ENCODE measurements around the gene ZNF774.

Gene ZNF774

DNA sequence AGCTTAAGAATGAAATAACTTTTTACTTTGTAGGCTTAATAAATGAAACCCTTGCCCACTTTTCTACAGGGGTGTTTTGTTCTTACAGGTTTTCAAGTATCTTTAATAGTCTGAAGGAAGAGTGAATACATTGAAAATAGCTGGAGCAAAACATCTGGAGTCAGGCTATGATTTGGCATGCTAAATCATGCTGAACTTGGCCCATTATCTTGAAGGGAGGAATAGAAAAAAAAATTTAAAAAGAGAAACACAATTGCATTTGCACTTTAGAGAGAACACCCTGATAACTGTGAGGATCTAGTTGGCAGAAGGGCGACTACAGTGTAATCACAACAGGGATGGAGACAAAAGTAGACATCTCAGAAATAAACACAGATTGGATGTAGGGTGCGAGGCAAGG lies 34.1 kb downstream of the ZNF774 start:
- no peak overlapping the region for H3K4me3 ChIP-seq (replicated peaks; ENCODE audit: low read depth, low read length)
- TF ChIP-seq, protein P1, sequence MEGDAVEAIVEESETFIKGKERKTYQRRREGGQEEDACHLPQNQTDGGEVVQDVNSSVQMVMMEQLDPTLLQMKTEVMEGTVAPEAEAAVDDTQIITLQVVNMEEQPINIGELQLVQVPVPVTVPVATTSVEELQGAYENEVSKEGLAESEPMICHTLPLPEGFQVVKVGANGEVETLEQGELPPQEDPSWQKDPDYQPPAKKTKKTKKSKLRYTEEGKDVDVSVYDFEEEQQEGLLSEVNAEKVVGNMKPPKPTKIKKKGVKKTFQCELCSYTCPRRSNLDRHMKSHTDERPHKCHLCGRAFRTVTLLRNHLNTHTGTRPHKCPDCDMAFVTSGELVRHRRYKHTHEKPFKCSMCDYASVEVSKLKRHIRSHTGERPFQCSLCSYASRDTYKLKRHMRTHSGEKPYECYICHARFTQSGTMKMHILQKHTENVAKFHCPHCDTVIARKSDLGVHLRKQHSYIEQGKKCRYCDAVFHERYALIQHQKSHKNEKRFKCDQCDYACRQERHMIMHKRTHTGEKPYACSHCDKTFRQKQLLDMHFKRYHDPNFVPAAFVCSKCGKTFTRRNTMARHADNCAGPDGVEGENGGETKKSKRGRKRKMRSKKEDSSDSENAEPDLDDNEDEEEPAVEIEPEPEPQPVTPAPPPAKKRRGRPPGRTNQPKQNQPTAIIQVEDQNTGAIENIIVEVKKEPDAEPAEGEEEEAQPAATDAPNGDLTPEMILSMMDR (IDR thresholded peaks at IDR 0.05; ENCODE audit: insufficient read depth, low read length, poor library complexity, severe bottlenecking): no peak
- no peaks in the 10 kb centered on the region for H3K27me3 ChIP-seq (replicated peaks; ENCODE audit: control insufficient read depth, insufficient read depth, low read length)
- H3K36me3 ChIP-seq (ENCODE audit: control insufficient read depth, insufficient read depth, low read length): no peaks in the 10 kb centered on the region
- DNase-seq (ENCODE audit: extremely low read depth, insufficient read length): no peak

DNA sequence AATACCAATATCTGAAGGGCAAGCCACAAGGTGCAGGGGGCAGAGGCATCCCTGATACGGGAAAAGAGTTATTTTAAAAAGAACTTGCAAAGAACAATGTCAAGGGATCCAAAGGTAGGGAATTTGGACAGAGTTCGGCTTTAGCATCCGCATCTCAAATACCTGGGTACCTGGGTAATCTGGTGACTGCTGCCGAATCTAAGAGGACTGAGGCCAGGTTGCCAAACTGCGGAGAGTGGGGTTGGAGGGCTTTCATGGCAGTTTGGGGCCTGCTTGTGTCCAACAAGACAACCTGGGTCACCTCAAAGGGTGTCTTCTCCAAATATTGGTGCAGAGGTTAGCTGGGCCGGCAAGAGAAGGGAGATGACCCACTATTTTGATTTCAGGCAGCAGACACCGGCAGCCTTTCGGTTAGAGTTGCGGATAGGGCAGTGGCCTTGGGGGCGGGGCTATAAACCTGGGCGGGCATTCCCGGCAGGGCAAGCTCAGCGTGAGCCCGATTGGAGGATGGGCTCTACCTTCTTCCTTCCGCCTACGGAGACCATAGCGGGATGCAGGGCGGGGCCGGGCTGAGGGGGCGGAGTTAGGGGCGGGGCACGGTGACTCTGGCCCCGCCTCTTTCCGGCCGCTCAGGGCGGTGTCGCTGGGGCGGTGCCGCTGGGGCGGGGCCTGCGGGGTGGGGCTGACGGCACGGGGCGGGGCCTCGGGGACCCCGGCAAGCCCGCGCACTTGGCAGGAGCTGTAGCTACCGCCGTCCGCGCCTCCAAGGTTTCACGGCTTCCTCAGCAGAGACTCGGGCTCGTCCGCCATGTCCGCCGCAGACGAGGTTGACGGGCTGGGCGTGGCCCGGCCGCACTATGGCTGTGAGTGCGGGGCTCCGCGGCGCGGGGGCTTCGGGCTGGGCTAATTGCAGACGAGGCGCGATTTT lies 35.7 kb downstream of the ZNF774 start, which contains the start of gene IQGAP1:
TSS of gene IQGAP1 (plus strand) at position 709 of the 928 bp plus-strand sequence. CDS start at position 809, 100 bp downstream.
- peaks cover 3% of the 10 kb centered on the region for H3K36me3 ChIP-seq (ENCODE audit: control insufficient read depth, insufficient read depth, low read length)
- DNase-seq (ENCODE audit: extremely low read depth, insufficient read length): peak; percentile 93
- TF ChIP-seq, protein P1 (IDR thresholded peaks at IDR 0.05; ENCODE audit: insufficient read depth, low read length, poor library complexity, severe bottlenecking): no peak
- H3K4me3 ChIP-seq (replicated peaks; ENCODE audit: low read depth, low read length): peak within 1 kb of the TSS; percentile 96
- H3K27me3 ChIP-seq (replicated peaks; ENCODE audit: control insufficient read depth, insufficient read depth, low read length): no peaks in the 10 kb centered on the region

DNA sequence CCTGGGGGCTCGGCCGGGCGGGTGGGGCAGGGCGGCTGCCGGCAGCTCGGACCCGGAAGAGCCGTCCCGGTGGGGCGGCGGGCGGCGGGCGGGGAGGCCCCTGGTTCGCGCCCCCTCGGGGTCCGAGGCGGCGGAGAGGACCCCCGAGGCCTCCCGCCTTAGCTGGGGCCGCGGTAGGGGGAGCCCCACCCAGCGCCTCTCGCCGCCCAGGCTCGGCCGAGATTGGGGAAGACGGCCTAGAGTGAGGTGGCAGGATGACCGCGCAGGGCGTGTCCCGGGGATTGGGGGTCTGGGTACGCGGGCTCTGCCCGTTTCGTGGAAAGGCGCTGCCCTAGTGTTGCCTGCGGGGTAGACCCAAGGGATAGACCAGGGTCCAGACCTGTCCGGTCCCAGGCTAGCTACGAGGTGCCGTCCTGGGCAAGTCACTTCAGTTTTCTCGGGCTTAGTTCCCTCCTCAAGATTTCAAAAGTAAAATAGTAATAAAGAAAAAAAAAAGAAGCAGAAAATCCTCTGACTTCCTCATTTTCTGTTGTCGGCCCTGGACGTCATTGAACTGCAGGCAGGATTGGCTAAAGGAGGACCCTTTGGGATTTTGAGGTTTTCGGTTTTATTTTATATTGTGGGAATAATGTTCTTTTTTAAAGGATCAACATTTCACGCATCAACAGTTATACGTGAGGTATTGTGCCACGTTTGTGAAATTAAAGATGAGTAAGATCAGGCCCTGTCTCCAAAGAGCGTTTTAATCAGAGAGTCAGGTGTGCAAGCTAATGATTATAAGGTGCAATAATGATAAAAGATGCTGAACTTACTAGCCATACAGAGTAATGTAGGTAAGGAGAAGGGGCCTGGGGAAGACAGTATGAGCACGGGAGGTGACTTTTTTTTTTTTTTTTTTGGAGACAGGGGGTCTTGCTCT lies 36.6 kb downstream of the ZNF774 start:
- Histone ChIP-seq H3K27me3 (replicated peaks; ENCODE audit: control insufficient read depth, insufficient read depth, low read length) (no peaks in the 10 kb centered on the region), H3K4me3 (replicated peaks; ENCODE audit: low read depth, low read length) (peak overlapping the region; percentile 96), H3K36me3 (ENCODE audit: control insufficient read depth, insufficient read depth, low read length) (peaks cover 3% of the 10 kb centered on the region)
- DNase-seq (ENCODE audit: extremely low read depth, insufficient read length): peak; percentile 76
- TF ChIP-seq, protein P1 (IDR thresholded peaks at IDR 0.05; ENCODE audit: insufficient read depth, low read length, poor library complexity, severe bottlenecking): peak; percentile 11

DNA sequence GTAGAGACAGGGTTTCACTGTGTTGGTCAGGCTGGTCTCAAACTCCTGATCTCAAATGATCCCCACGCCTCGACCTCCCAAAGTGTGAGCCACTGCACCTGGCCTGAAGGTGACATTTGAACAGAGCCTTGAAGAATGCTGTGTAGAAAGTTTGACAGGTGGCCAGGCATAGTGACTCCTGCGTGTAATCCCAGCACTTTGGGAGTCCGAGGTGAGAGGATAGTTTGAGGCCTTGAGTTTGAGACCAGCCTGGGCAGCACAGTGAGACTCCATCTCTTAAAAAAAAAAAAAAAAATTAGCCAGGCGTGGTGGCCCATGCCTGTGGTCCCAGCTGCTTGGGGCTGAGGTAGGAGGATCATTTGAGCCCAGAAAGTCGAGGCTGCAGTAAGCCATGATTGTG lies 37.4 kb downstream of the ZNF774 start:
- DNase-seq (ENCODE audit: extremely low read depth, insufficient read length): no peak
- H3K36me3 ChIP-seq (ENCODE audit: control insufficient read depth, insufficient read depth, low read length): peaks cover 3% of the 10 kb centered on the region
- H3K27me3 ChIP-seq (replicated peaks; ENCODE audit: control insufficient read depth, insufficient read depth, low read length): no peaks in the 10 kb centered on the region
- TF ChIP-seq, protein P1 (IDR thresholded peaks at IDR 0.05; ENCODE audit: insufficient read depth, low read length, poor library complexity, severe bottlenecking): no peak
- peak overlapping the region; percentile 96 for H3K4me3 ChIP-seq (replicated peaks; ENCODE audit: low read depth, low read length)

DNA sequence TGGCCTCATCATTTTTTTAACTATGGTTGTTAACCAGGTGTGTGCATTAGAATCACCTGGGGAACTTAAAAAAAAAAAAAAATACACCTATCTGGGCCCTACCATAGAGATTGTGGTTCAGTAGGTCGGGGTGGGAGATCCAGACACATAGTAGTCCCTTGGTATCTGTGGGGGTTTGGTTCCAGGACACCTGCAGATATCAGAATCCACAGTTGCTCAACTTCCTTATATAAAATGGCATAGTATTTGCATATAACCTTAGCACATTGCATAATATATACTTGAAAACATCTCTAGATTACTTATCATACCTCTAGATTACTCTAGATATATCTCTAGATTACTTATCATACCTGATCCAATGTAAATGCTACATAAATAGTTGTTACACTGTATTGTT lies 41.0 kb downstream of the ZNF774 start:
- peaks cover 7% of the 10 kb centered on the region for H3K36me3 ChIP-seq (ENCODE audit: control insufficient read depth, insufficient read depth, low read length)
- TF ChIP-seq, protein P1 (IDR thresholded peaks at IDR 0.05; ENCODE audit: insufficient read depth, low read length, poor library complexity, severe bottlenecking): no peak
- H3K27me3 ChIP-seq (replicated peaks; ENCODE audit: control insufficient read depth, insufficient read depth, low read length): no peaks in the 10 kb centered on the region
- H3K4me3 ChIP-seq (replicated peaks; ENCODE audit: low read depth, low read length): no peak overlapping the region
- no peak for DNase-seq (ENCODE audit: extremely low read depth, insufficient read length)

All from GM06990 (cell line).